ENCODE data around the gene RASGRP1. TPM values are rescaled to one million over a fixed set of nuclear protein-coding genes. Genes with fewer than 3 reads are reported as not detected.

RASGRP1 gene
- total RNA-seq, 1 experiment from 2014 or later: not detected

- Mint-ChIP-seq H3K36me3 (ENCODE audit: insufficient read depth, unreplicated experiment) (peaks cover 18% of the 10 kb centered on the region), H3K4me1 (ENCODE audit: insufficient read depth, unreplicated experiment) (peaks cover 12% of the 10 kb centered on the region), H3K4me3 (ENCODE audit: unreplicated experiment) (no peak overlapping the region), H3K27ac (ENCODE audit: low read depth, unreplicated experiment) (no peak overlapping the region), H3K9me3 (ENCODE audit: unreplicated experiment) (no peaks in the 10 kb centered on the region), H3K27me3 (ENCODE audit: insufficient read depth, unreplicated experiment) (no peaks in the 10 kb centered on the region)
- ChIA-PET POLR2A (interaction anchor here (1.0 to 2.7 kb wide), 3 partner anchors 9 to 380 kb away, joined by 3 to 31 read pairs (median 3); partner anchors contain the start of gene FAM98B), CTCF (interaction anchor here (0.7 to 2.4 kb wide), 10 partner anchors 9 to 353 kb away, joined by 3 to 9 read pairs (median 4); no protein-coding TSS in a partner anchor)
- TF ChIP-seq, protein P1, sequence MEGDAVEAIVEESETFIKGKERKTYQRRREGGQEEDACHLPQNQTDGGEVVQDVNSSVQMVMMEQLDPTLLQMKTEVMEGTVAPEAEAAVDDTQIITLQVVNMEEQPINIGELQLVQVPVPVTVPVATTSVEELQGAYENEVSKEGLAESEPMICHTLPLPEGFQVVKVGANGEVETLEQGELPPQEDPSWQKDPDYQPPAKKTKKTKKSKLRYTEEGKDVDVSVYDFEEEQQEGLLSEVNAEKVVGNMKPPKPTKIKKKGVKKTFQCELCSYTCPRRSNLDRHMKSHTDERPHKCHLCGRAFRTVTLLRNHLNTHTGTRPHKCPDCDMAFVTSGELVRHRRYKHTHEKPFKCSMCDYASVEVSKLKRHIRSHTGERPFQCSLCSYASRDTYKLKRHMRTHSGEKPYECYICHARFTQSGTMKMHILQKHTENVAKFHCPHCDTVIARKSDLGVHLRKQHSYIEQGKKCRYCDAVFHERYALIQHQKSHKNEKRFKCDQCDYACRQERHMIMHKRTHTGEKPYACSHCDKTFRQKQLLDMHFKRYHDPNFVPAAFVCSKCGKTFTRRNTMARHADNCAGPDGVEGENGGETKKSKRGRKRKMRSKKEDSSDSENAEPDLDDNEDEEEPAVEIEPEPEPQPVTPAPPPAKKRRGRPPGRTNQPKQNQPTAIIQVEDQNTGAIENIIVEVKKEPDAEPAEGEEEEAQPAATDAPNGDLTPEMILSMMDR (IDR thresholded peaks at IDR 0.05; ENCODE audit: unreplicated experiment): no peak
- intact Hi-C loops (cut with micrococcal nuclease): no loop called here
- no peak for DNase-seq (ENCODE audit: unreplicated experiment)
- no TSS peak for BruUV-seq (replicated peaks)
Observed at GRCh38 chr15:38463893-38464292, 100.7 kb downstream of the RASGRP1 start.

GRCh38 chr15:38461066-38461833, 103.4 kb downstream of the RASGRP1 start:
- DNase-seq (ENCODE audit: unreplicated experiment): no peak
- Mint-ChIP-seq H3K4me3 (ENCODE audit: unreplicated experiment) (no peak overlapping the region), H3K36me3 (ENCODE audit: insufficient read depth, unreplicated experiment) (peaks cover 11% of the 10 kb centered on the region), H3K27ac (ENCODE audit: low read depth, unreplicated experiment) (no peak overlapping the region), H3K9me3 (ENCODE audit: unreplicated experiment) (no peaks in the 10 kb centered on the region), H3K4me1 (ENCODE audit: insufficient read depth, unreplicated experiment) (peaks cover 24% of the 10 kb centered on the region), H3K27me3 (ENCODE audit: insufficient read depth, unreplicated experiment) (no peaks in the 10 kb centered on the region)
- ChIA-PET POLR2A (interaction anchor here (0.6 to 0.7 kb wide), 2 partner anchors 21 to 1018 kb away, joined by 3 to 4 read pairs; no protein-coding TSS in a partner anchor), CTCF (interaction anchor here (0.6 to 1.6 kb wide), 2 partner anchors 21 to 465 kb away, joined by 3 to 6 read pairs; no protein-coding TSS in a partner anchor)
- no TSS peak for BruUV-seq (replicated peaks)
- TF ChIP-seq, protein P1 (IDR thresholded peaks at IDR 0.05; ENCODE audit: unreplicated experiment): no peak
- intact Hi-C loops (cut with micrococcal nuclease): no loop called here

DNA sequence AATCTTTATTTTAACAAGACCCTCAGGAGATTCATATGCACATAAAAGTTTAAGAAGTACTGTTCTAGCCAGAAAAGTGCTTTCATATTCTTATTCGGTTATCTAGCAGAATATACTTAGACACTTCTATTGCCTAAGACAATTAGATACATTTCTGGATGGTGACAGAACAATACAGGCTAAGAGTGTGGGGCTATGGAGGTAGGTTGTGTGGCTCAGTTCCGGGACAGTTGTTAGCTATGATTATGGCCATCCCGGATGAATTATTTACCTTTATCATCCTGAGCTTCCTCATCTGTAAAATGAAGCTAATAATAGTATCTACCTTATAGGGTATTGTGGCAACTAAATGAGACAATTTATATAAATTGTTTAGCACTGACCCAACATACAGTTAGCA, 104.1 kb downstream of the RASGRP1 start:
- TF ChIP-seq, protein P1 (IDR thresholded peaks at IDR 0.05; ENCODE audit: unreplicated experiment): no peak
- Mint-ChIP-seq H3K9me3 (ENCODE audit: unreplicated experiment) (no peaks in the 10 kb centered on the region), H3K27ac (ENCODE audit: low read depth, unreplicated experiment) (no peak overlapping the region), H3K36me3 (ENCODE audit: insufficient read depth, unreplicated experiment) (peaks cover 6% of the 10 kb centered on the region), H3K4me3 (ENCODE audit: unreplicated experiment) (no peak overlapping the region), H3K4me1 (ENCODE audit: insufficient read depth, unreplicated experiment) (peaks cover 25% of the 10 kb centered on the region), H3K27me3 (ENCODE audit: insufficient read depth, unreplicated experiment) (no peaks in the 10 kb centered on the region)
- POLR2A ChIA-PET: interaction anchor here (0.6 to 0.7 kb wide), 3 partner anchors 20 to 1019 kb away, joined by 3 to 4 read pairs (median 3); no protein-coding TSS in a partner anchor
- intact Hi-C loops (cut with micrococcal nuclease): no loop called here
- no peak for DNase-seq (ENCODE audit: unreplicated experiment)
- no TSS peak for BruUV-seq (replicated peaks)
- CTCF ChIA-PET: interaction anchor here (0.6 to 1.6 kb wide), 4 partner anchors 20 to 466 kb away, joined by 3 to 6 read pairs (median 4); no protein-coding TSS in a partner anchor

DNA sequence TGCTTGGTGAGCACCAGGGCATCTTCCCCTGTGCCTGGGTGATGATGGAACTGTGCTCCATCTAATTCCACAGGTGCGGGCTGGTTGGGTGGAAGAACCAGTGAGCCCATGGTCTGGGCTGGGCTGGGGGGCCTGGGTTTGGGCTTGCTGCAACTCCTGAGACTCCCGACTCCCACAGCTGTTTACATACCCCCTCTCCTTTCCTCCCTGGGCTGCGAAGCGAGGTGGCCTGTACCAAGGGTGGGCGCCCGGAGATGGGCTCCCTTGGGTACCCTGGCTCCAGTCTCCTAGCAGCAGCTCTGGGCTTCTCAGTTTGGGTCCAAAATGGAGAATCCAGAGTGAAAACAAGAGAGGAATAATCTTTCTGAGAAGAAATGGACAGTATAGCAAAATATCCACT, 105.1 kb downstream of the RASGRP1 start:
- no peaks in the 10 kb centered on the region for H3K9me3 Mint-ChIP-seq (ENCODE audit: unreplicated experiment)
- BruUV-seq (replicated peaks): no TSS peak
- ChIA-PET POLR2A (no interaction called here), CTCF (interaction anchor here (0.6 to 2.3 kb wide), 6 partner anchors 14 to 464 kb away, joined by 3 to 15 read pairs (median 4); no protein-coding TSS in a partner anchor)
- no peak overlapping the region for H3K27ac Mint-ChIP-seq (ENCODE audit: low read depth, unreplicated experiment)
- peaks cover 32% of the 10 kb centered on the region for H3K4me1 Mint-ChIP-seq (ENCODE audit: insufficient read depth, unreplicated experiment)
- H3K4me3 Mint-ChIP-seq (ENCODE audit: unreplicated experiment): no peak overlapping the region
- DNase-seq (ENCODE audit: unreplicated experiment): no peak
- H3K36me3 Mint-ChIP-seq (ENCODE audit: insufficient read depth, unreplicated experiment): peaks cover 6% of the 10 kb centered on the region
- H3K27me3 Mint-ChIP-seq (ENCODE audit: insufficient read depth, unreplicated experiment): no peaks in the 10 kb centered on the region
- intact Hi-C loops (cut with micrococcal nuclease): no loop called here
- TF ChIP-seq, protein P1 (IDR thresholded peaks at IDR 0.05; ENCODE audit: unreplicated experiment): no peak
